Sigmoid colon (tissue), 4 donors: ENCODE measurements around the gene MME.

Experiments
- CTCF ChIP-seq, 4 experiments: fragments of 450-650 bp in 3 of 4; fragments of 200-600 bp in 1 of 4; IDR thresholded peaks; one replicate each; pipeline ENCODE4 v1.5.1; 2016 to 2019; ENCODE audit warnings: antibody characterized with exemption in 4 of 4, mild to moderate bottlenecking in 3 of 4, moderate library complexity in 2 of 4
- EP300 ChIP-seq, 4 donors: sonication (generic); formaldehyde crosslinking; IDR thresholded peaks; one replicate each; pipeline ENCODE4 v1.6.1; 2017; ENCODE audit warnings: antibody characterized with exemption in 4 of 4
- POLR2AphosphoS5 ChIP-seq, 4 donors: sonication (generic); formaldehyde crosslinking; IDR thresholded peaks; one replicate each; pipeline ENCODE4 v1.6.1; 2017; ENCODE audit warnings: antibody characterized with exemption in 4 of 4

DNA sequence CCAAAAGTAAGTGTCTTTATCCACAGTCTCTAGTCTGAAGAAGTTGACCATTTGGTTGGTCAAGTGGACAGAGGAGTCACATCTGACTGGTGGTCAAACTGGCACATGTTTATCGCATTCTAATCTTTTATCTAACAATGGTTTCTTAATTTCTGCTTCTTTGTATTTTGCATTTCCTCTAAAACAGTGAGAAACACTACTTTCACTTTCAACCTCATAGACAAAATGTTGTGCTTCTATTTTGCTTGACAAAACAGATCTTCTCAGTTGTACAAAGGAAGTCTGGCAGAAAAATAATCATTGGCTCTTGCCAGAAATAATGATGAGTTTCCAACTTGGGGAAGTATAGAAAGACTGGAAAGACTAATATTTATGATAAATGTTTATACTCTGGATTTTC is 103.9 kb downstream of the MME start:
- TF ChIP-seq CTCF (IDR thresholded peaks at IDR 0.05) (no peak), EP300 (IDR thresholded peaks at IDR 0.05) (no peak), POLR2AphosphoS5 (IDR thresholded peaks at IDR 0.05) (no peak)
